Thymus (tissue), 11 donors: ENCODE measurements around the gene KCNJ10. TPM values are rescaled to one million over a fixed set of nuclear protein-coding genes. Genes with fewer than 3 reads are reported as not detected.
A peak's percentile ranks its signal among the peaks of the same experiment; 100 is the strongest.

Source experiments
- DNase-seq, 9 donors: peaks; one replicate each; pipeline ENCODE4 v3.0.0-alpha.2; 2013; ENCODE audit warnings: low spot score in 9 of 9, low read depth in 6 of 9, missing footprints in 1 of 9
- H3K27ac ChIP-seq, 2 donors: one replicate each; pipeline ENCODE4 v1.5.1; 2013; ENCODE audit warnings: control low read depth in 1 of 2, low read depth in 1 of 2, low read length in 1 of 2, mild to moderate bottlenecking in 1 of 2, moderate library complexity in 1 of 2
- H3K27me3 ChIP-seq, 2 donors: one replicate each; pipeline ENCODE4 v1.5.1; 2013; ENCODE audit warnings: low read length in 1 of 2; ENCODE audit not compliant: control insufficient read depth in 2 of 2, insufficient read depth in 1 of 2
- H3K36me3 ChIP-seq, 2 donors: one replicate each; pipeline ENCODE4 v1.5.1; 2013; ENCODE audit warnings: low read length in 1 of 2, mild to moderate bottlenecking in 1 of 2, moderate library complexity in 1 of 2; ENCODE audit not compliant: control insufficient read depth in 2 of 2, insufficient read depth in 2 of 2
- H3K4me1 ChIP-seq, 2 donors: one replicate each; pipeline ENCODE4 v1.5.1; 2013; ENCODE audit warnings: low read length in 2 of 2; ENCODE audit not compliant: control insufficient read depth in 2 of 2, insufficient read depth in 2 of 2
- H3K4me3 ChIP-seq, 2 donors: one replicate each; pipeline ENCODE4 v1.5.1; 2013; ENCODE audit warnings: low read length in 2 of 2, control low read depth in 1 of 2, mild to moderate bottlenecking in 1 of 2
- H3K9me3 ChIP-seq, 2 donors: one replicate each; pipeline ENCODE4 v1.5.1; 2013; ENCODE audit warnings: low read length in 1 of 2, mild to moderate bottlenecking in 1 of 2; ENCODE audit not compliant: control insufficient read depth in 2 of 2, insufficient read depth in 1 of 2
- WGBS: extraction: QIAGEN DNeasy Blood & Tissue Kit; methylation state at CpG from one replicate; pipeline ENCODE4 v1.1.7; 2013; 5-methylcytosine and 5-hydroxymethylcytosine counted together
- polyA plus RNA-seq: library from polyadenylated mRNA; stranded (reverse); fragments of 200-250 nt; gene quantifications from one replicate; pipeline ENCODE4 v1.2.3, GENCODE V29; 2013
- total RNA-seq: library from RNA; stranded (reverse); fragments of 120-200 nt; gene quantifications from one replicate; pipeline ENCODE4 v1.2.4, GENCODE V29; 2013
- donor health status: healthy.

The KCNJ10 gene
- total and polyA plus RNA-seq, 2 donors = 0.27 to 0.33 TPM

DNA sequence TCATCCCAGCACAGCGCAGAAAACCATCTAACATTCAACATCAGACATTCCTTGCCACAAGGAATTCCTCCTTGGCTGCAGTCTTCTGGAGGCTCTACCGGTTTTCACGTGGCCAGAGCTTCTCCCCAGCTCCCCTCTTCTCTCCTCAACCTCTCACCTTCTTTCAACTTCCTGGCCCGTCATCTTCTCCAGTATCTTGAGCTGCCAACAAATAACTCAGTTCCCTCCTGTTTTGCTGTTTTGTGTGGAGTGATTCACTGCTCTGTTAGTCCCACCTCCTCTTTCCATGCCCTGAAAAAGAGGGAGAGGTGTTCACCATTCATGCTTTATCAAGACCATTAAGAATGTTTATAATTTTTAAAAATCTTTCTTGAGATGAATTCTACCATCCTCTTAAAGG, 70.8 kb downstream of the KCNJ10 start:
- no peaks in the 10 kb centered on the region for H3K36me3 ChIP-seq
- H3K4me3 ChIP-seq = no peak overlapping the region
- no peak overlapping the region for H3K27ac ChIP-seq
- WGBS = 88% methylated on average over 4 of the region's 4 CpGs
- H3K27me3 ChIP-seq = peaks cover 0 to 4% of the 10 kb centered on the region in 2 donors
- H3K4me1 ChIP-seq = no peaks in the 10 kb centered on the region
- no peak for DNase-seq
- no peaks in the 10 kb centered on the region for H3K9me3 ChIP-seq

GRCh38 chr1:159996653-159997052, 73.3 kb downstream of the KCNJ10 start:
- Histone ChIP-seq H3K27me3 (peaks cover 0 to 4% of the 10 kb centered on the region in 2 donors), H3K9me3 (no peaks in the 10 kb centered on the region), H3K27ac (no peak overlapping the region), H3K36me3 (no peaks in the 10 kb centered on the region), H3K4me1 (no peaks in the 10 kb centered on the region), H3K4me3 (no peak overlapping the region)
- DNase-seq = no peak

DNA sequence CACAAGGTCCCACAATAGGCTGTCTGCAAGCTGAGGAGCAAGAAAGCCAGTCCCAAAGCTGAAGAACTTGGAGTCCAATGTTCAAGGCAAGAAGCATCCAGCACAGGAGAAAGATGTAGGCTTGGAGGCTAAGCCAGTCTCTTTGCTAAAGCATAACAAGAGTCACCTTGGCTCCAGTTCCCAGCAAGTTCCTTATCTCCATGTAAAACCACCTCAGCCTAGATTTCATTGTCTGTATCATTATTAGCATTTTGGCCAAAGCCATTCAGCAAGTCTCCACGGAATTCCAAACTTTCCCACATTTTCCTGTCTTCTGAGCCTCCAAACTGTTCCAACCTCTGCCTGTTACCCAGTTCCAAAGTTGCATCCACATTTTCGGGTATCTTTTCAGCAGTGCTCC, 75.1 kb downstream of the KCNJ10 start:
- Histone ChIP-seq H3K36me3 (no peaks in the 10 kb centered on the region), H3K4me3 (no peak overlapping the region), H3K9me3 (no peaks in the 10 kb centered on the region), H3K27ac (no peak overlapping the region), H3K27me3 (peaks cover 0 to 4% of the 10 kb centered on the region in 2 donors), H3K4me1 (no peaks in the 10 kb centered on the region)
- 96% methylated on average over 2 of the region's 2 CpGs for WGBS
- DNase-seq = no peak

- H3K36me3 ChIP-seq = no peaks in the 10 kb centered on the region
- 92% methylated on average over 2 of the region's 2 CpGs for WGBS
- H3K27me3 ChIP-seq = no peaks in the 10 kb centered on the region
- no peaks in the 10 kb centered on the region for H3K4me1 ChIP-seq
- no peak overlapping the region for H3K4me3 ChIP-seq
- H3K27ac ChIP-seq = no peak overlapping the region
- no peak for DNase-seq
- no peaks in the 10 kb centered on the region for H3K9me3 ChIP-seq
These were observed 76.0 kb downstream of the KCNJ10 start for GRCh38 chr1:159993911-159994310.

DNA sequence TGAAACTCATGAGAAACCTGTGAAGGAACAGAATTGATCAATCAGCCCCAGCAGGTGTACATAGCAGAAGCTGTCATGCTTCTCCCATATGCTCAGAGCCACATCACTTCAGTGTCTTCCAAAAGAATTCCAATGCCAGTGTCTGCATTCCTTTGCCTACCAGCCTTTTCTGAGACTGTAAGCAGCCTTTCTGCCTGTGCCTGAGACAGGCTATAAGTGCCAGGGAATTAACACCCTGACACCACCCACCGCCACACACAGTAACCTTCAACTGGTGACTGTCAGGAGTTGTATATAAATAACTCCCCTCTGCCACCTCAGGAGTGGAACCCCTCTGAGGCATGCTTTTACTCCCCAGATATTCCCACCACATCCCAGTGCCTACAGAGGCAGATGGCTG, 77.8 kb downstream of the KCNJ10 start:
- H3K4me1 ChIP-seq = no peaks in the 10 kb centered on the region
- H3K4me3 ChIP-seq = no peak overlapping the region
- H3K9me3 ChIP-seq = no peaks in the 10 kb centered on the region
- 96% methylated on average over 1 of the region's 1 CpG for WGBS
- DNase-seq = no peak
- H3K27me3 ChIP-seq = no peaks in the 10 kb centered on the region
- H3K36me3 ChIP-seq = no peaks in the 10 kb centered on the region
- no peak overlapping the region for H3K27ac ChIP-seq

DNA sequence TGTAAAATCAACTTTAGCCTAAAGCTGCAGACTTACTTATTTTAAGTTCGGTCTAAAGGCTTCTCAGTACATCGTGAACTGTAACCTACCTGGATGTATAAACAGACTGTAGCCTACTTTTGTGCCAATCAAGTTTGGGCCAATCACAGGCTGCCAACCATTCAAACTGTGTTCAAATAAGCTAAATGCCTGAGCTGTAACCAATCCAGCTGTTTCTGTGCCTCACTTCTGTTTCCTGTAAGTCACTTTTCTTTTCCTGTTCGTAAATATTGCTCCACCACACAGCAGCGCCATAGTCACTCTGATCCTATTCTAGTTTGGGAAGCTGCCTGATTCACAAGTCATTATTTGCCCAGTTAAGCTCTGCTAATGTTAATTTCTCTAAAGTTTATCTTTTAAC, 78.4 kb downstream of the KCNJ10 start:
- no peaks in the 10 kb centered on the region for H3K36me3 ChIP-seq
- no peak overlapping the region for H3K4me3 ChIP-seq
- 58% methylated on average over 4 of the region's 4 CpGs for WGBS
- peak in 2 of 9 donors; percentile 5 to 22 for DNase-seq
- H3K9me3 ChIP-seq = no peaks in the 10 kb centered on the region
- no peak overlapping the region for H3K27ac ChIP-seq
- H3K4me1 ChIP-seq = no peaks in the 10 kb centered on the region
- no peaks in the 10 kb centered on the region for H3K27me3 ChIP-seq

GRCh38 chr1:159990005-159990404, 80.0 kb downstream of the KCNJ10 start:
- no peak overlapping the region for H3K4me3 ChIP-seq
- DNase-seq = no peak
- no peaks in the 10 kb centered on the region for H3K27me3 ChIP-seq
- H3K4me1 ChIP-seq = no peaks in the 10 kb centered on the region
- no peak overlapping the region for H3K27ac ChIP-seq
- 95% methylated on average over 5 of the region's 5 CpGs for WGBS
- no peaks in the 10 kb centered on the region for H3K9me3 ChIP-seq
- no peaks in the 10 kb centered on the region for H3K36me3 ChIP-seq

GRCh38 chr1:159989581-159989980, 80.4 kb downstream of the KCNJ10 start:
- Histone ChIP-seq H3K4me1 (no peaks in the 10 kb centered on the region), H3K27ac (no peak overlapping the region), H3K9me3 (no peaks in the 10 kb centered on the region), H3K4me3 (no peak overlapping the region), H3K36me3 (no peaks in the 10 kb centered on the region), H3K27me3 (no peaks in the 10 kb centered on the region)
- DNase-seq = no peak
- 95% methylated on average over 3 of the region's 3 CpGs for WGBS

- DNase-seq = no peak
- 87% methylated on average over 1 of the region's 1 CpG for WGBS
These were observed 82.0 kb downstream of the KCNJ10 start for GRCh38 chr1:159988006-159988405.

GRCh38 chr1:159987186-159987585, 82.8 kb downstream of the KCNJ10 start:
- Histone ChIP-seq H3K4me1 (no peaks in the 10 kb centered on the region), H3K27ac (no peak overlapping the region), H3K4me3 (no peak overlapping the region), H3K9me3 (no peaks in the 10 kb centered on the region), H3K27me3 (no peaks in the 10 kb centered on the region), H3K36me3 (no peaks in the 10 kb centered on the region)
- WGBS = 94% methylated on average over 4 of the region's 4 CpGs
- DNase-seq = no peak

More at GRCh38 chr1:159988006-159988405, 82.0 kb downstream of the KCNJ10 start:
- Histone ChIP-seq H3K27me3 (no peaks in the 10 kb centered on the region), H3K27ac (no peak overlapping the region), H3K9me3 (no peaks in the 10 kb centered on the region), H3K4me1 (no peaks in the 10 kb centered on the region), H3K4me3 (no peak overlapping the region), H3K36me3 (no peaks in the 10 kb centered on the region)
